ENCODE results near the gene CIB1. TPM values are rescaled to one million over a fixed set of nuclear protein-coding genes. Genes with fewer than 3 reads are reported as not detected.

Gene CIB1
- total RNA-seq, 4 donors from 2014 or later = 44.2 to 58.9 (median 45.9) TPM

- intact Hi-C loops (cut with DNase I) = no loop called here
- Histone ChIP-seq H3K9me3 (no peaks in the 10 kb centered on the region), H3K4me3 (peak overlapping the region in 3 of 4 donors; percentile 1 to 30 (median 13)), H3K4me1 (peaks cover 45 to 86% (median 55%) of the 10 kb centered on the region in 3 donors), H3K27me3 (no peaks in the 10 kb centered on the region), H3K36me3 (peaks cover 0 to 32% (median 0%) of the 10 kb centered on the region in 3 donors), H3K27ac (peak overlapping the region; percentile 92 to 99 (median 97))
- WGBS, 2 donors = 30 to 33% methylated on average over 12 to 14 of the region's 16 CpGs
- DNase-seq = no peak
- TF ChIP-seq CTCF (IDR thresholded peaks at IDR 0.05) = no peak
- TF ChIP-seq POLR2A (IDR thresholded peaks at IDR 0.05) = no peak
Measured at GRCh38 chr15:90192961-90193786, 40.6 kb downstream of the CIB1 start.

- Histone ChIP-seq H3K4me3 (peak overlapping the region in 3 of 4 donors; percentile 1 to 30 (median 13)), H3K4me1 (peaks cover 49 to 89% (median 66%) of the 10 kb centered on the region in 3 donors), H3K36me3 (peaks cover 0 to 25% (median 0%) of the 10 kb centered on the region in 3 donors), H3K27ac (peak overlapping the region; percentile 92 to 99 (median 97)), H3K9me3 (no peaks in the 10 kb centered on the region), H3K27me3 (no peaks in the 10 kb centered on the region)
- TF ChIP-seq POLR2A (IDR thresholded peaks at IDR 0.05) (peak in 1 of 4 donors; percentile 30), CTCF (IDR thresholded peaks at IDR 0.05) (no peak)
- 16 to 20% methylated on average over 4 to 5 of the region's 7 CpGs for WGBS, 2 donors
- intact Hi-C loops (cut with DNase I) = no loop called here
- DNase-seq = peak; percentile 55
Measured at GRCh38 chr15:90191794-90192509, 41.8 kb downstream of the CIB1 start.

- peak overlapping the region; percentile 92 to 99 (median 97) for H3K27ac ChIP-seq
- intact Hi-C loops (cut with DNase I) = no loop called here
- peaks cover 0 to 18% (median 0%) of the 10 kb centered on the region in 3 donors for H3K36me3 ChIP-seq
- 8 to 40% methylated on average over 2 to 3 of the region's 3 CpGs for WGBS, 2 donors
- DNase-seq = no peak
- peaks cover 49 to 96% (median 73%) of the 10 kb centered on the region in 3 donors for H3K4me1 ChIP-seq
- peak overlapping the region in 2 of 4 donors; percentile 13 to 30 for H3K4me3 ChIP-seq
- no peaks in the 10 kb centered on the region for H3K27me3 ChIP-seq
- no peak for TF ChIP-seq CTCF (IDR thresholded peaks at IDR 0.05)
- no peak for TF ChIP-seq POLR2A (IDR thresholded peaks at IDR 0.05)
- no peaks in the 10 kb centered on the region for H3K9me3 ChIP-seq
Measured at GRCh38 chr15:90191344-90191687, 42.4 kb downstream of the CIB1 start.

- H3K27ac ChIP-seq = peak overlapping the region; percentile 92 to 99 (median 97)
- no peak for DNase-seq
Measured at GRCh38 chr15:90190606-90191343, 43.0 kb downstream of the CIB1 start.

More at GRCh38 chr15:90190606-90191343, 43.0 kb downstream of the CIB1 start:
- TF ChIP-seq POLR2A (IDR thresholded peaks at IDR 0.05) (peak in 1 of 4 donors; percentile 30), CTCF (IDR thresholded peaks at IDR 0.05) (no peak)
- no peaks in the 10 kb centered on the region for H3K27me3 ChIP-seq
- H3K4me1 ChIP-seq = peaks cover 49 to 100% (median 78%) of the 10 kb centered on the region in 3 donors
- no peaks in the 10 kb centered on the region for H3K9me3 ChIP-seq
- H3K4me3 ChIP-seq = peak overlapping the region in 3 of 4 donors; percentile 5 to 30 (median 13)
- 18 to 52% methylated on average over 3 to 6 of the region's 10 CpGs for WGBS, 2 donors
- intact Hi-C loops (cut with DNase I) = no loop called here
- peaks cover 0 to 14% (median 0%) of the 10 kb centered on the region in 3 donors for H3K36me3 ChIP-seq
